Skeletal muscle tissue (tissue), 2 donors: ENCODE results near the gene SPOCK3. TPM values are rescaled to one million over a fixed set of nuclear protein-coding genes. Genes with fewer than 3 reads are reported as not detected.

Experiments
- small RNA-seq: library from RNA; depleted of rRNA; stranded (forward); fragments of <200 nt; gene quantifications from one replicate; pipeline ENCODE3, GENCODE V24; 2014
- total RNA-seq: library from RNA; depleted of rRNA; stranded (reverse); fragments of >200 nt; gene quantifications from one replicate; pipeline ENCODE4 v1.2.3, GENCODE V29; 2014

The SPOCK3 gene
- total RNA-seq, 1 donor from 2014 or later: 1.0 TPM

Small RNA genes within 50 kb of the gene (small RNA-seq; reads per million reads assigned to genes)
- not detected for gene RNA5SP171
